Lower leg skin (tissue), 4 donors: ENCODE data around the gene ARAP3. TPM values are rescaled to one million over a fixed set of nuclear protein-coding genes. Genes with fewer than 3 reads are reported as not detected.

Experiments
- DNase-seq, 2 donors: peaks; one replicate each; pipeline ENCODE4 v3.0.0-alpha.2; 2019; ENCODE audit warnings: low spot score in 2 of 2
- H3K4me3 ChIP-seq: fragments of 200-600 bp; sonication (generic); 2 replicates; pipeline ENCODE4 v1.5.1; 2017; ENCODE audit warnings: mild to moderate bottlenecking, low read depth; ENCODE audit not compliant: poor library complexity, severe bottlenecking
- CTCF ChIP-seq, 3 donors: fragments of 450-650 bp; IDR thresholded peaks; one replicate each; pipeline ENCODE4 v1.5.1; 2016; ENCODE audit warnings: antibody characterized with exemption in 3 of 3, mild to moderate bottlenecking in 3 of 3, moderate library complexity in 2 of 3
- POLR2A ChIP-seq, 2 donors: fragments of 450-650 bp; IDR thresholded peaks; one replicate each; pipeline ENCODE4 v1.6.1; 2016 to 2017; ENCODE audit warnings: antibody characterized with exemption in 2 of 2, mild to moderate bottlenecking in 1 of 2, moderate library complexity in 1 of 2
- WGBS, 2 donors: methylation state at CpG; one replicate each; pipeline ENCODE4 v1.1.5; 2018; 5-methylcytosine and 5-hydroxymethylcytosine counted together
- intact Hi-C: fragments of 100-400 bp; cut with DNase I; formaldehyde crosslinking; loops from one replicate; pipeline ENCODE4 v1.15.0; 2023; ENCODE audit warnings: low total_unique reads
- total RNA-seq, 4 donors: library from RNA; depleted of rRNA; stranded (reverse); fragments of >200 nt; gene quantifications; one replicate each; pipeline ENCODE4 v1.1.0, GENCODE V29; 2016

The ARAP3 gene
- total RNA-seq, 4 donors from 2014 or later = 2.1 to 4.2 (median 3.7) TPM

GRCh38 chr5:141603923-141604717 is 77.9 kb downstream of the ARAP3 start:
- intact Hi-C loops = no loop called here
- WGBS, 2 donors = 28 to 34% methylated on average over 6 of the region's 6 CpGs
- TF ChIP-seq POLR2A (IDR thresholded peaks at IDR 0.05) (no peak), CTCF (IDR thresholded peaks at IDR 0.05) (no peak)
- DNase-seq = peak; percentile 89
- no peak overlapping the region for H3K4me3 ChIP-seq

Other genes starting within 250 kb of the ARAP3 start
- gene PCDHGC3, start 206.3 kb downstream of the ARAP3 start, total RNA-seq = 10 to 100 TPM; 45.5 to 80.8 (median 49.7) TPM
- gene PCDHGC4, start 197.2 kb downstream of the ARAP3 start, total RNA-seq = 10 to 100 TPM in 1 of 4 donors, 1 to 10 TPM in 3; 1.2 to 34.5 (median 2.2) TPM
- 1 to 10 TPM; 1.1 to 1.7 (median 1.7) TPM for gene PCDHGC5, start 193.1 kb downstream of the ARAP3 start, total RNA-seq
- gene DIAPH1, start 63.2 kb downstream of the ARAP3 start, total RNA-seq = 100 to 1,000 TPM in 1 of 4 donors, 10 to 100 TPM in 3; 64.9 to 101 (median 88.7) TPM
- 10 to 100 TPM; 49.4 to 66.4 (median 52.7) TPM for gene HDAC3, start 45.4 kb downstream of the ARAP3 start, total RNA-seq
- 10 to 100 TPM in 2 of 4 donors, 1 to 10 TPM in 2; 5.9 to 11.4 (median 9.0) TPM for gene RELL2, start 45.2 kb downstream of the ARAP3 start, total RNA-seq
- gene FCHSD1, start 30.8 kb downstream of the ARAP3 start, total RNA-seq = 100 to 1,000 TPM in 2 of 4 donors, 10 to 100 TPM in 2; 72.1 to 136 (median 101) TPM
- gene PCDH1, start 196.2 kb upstream of the ARAP3 start, total RNA-seq = 100 to 1,000 TPM in 2 of 4 donors, 10 to 100 TPM in 2; 85.1 to 172 (median 119) TPM
- 10 to 100 TPM; 47.2 to 67.2 (median 49.2) TPM for gene DELE1, start 241.6 kb upstream of the ARAP3 start, total RNA-seq